ENCODE measurements around the gene RLBP1.

The RLBP1 gene

GRCh38 chr15:89205991-89206585, 15.3 kb downstream of the RLBP1 start:
- no peak for DNase-seq

GRCh38 chr15:89203705-89204273, 17.6 kb downstream of the RLBP1 start:
- DNase-seq = no peak

GRCh38 chr15:89201465-89202005, 19.8 kb downstream of the RLBP1 start:
- DNase-seq = no peak

- no peak for DNase-seq
Measured at GRCh38 chr15:89200182-89200581, 21.2 kb downstream of the RLBP1 start.

GRCh38 chr15:89199746-89200145, 21.6 kb downstream of the RLBP1 start:
- DNase-seq = no peak

- DNase-seq = no peak
Measured at GRCh38 chr15:89198934-89199333, 22.4 kb downstream of the RLBP1 start.

GRCh38 chr15:89198196-89198595, 23.2 kb downstream of the RLBP1 start:
- DNase-seq = no peak

- no peak for DNase-seq
Measured at GRCh38 chr15:89197503-89197971, 23.8 kb downstream of the RLBP1 start.

GRCh38 chr15:89196994-89197393, 24.4 kb downstream of the RLBP1 start:
- DNase-seq = no peak

GRCh38 chr15:89196241-89196640, 25.1 kb downstream of the RLBP1 start:
- no peak for DNase-seq

- DNase-seq = no peak
Measured at GRCh38 chr15:89195836-89196235, 25.5 kb downstream of the RLBP1 start.

- DNase-seq = no peak
Measured at GRCh38 chr15:89194608-89195007, 26.8 kb downstream of the RLBP1 start.

- DNase-seq = no peak
Measured at GRCh38 chr15:89192766-89193165, 28.6 kb downstream of the RLBP1 start.

GRCh38 chr15:89192136-89192535, 29.2 kb downstream of the RLBP1 start:
- no peak for DNase-seq

- DNase-seq = no peak
Measured at GRCh38 chr15:89187986-89188514, 33.3 kb downstream of the RLBP1 start.

GRCh38 chr15:89187301-89187985, 33.9 kb downstream of the RLBP1 start:
- no peak for DNase-seq

- no peak for DNase-seq
Measured at GRCh38 chr15:89186803-89187202, 34.6 kb downstream of the RLBP1 start.

GRCh38 chr15:89184886-89185526, 36.4 kb downstream of the RLBP1 start:
- DNase-seq = no peak

- DNase-seq = no peak
Measured at GRCh38 chr15:89184357-89184756, 37.0 kb downstream of the RLBP1 start.

- no peak for DNase-seq
Measured at GRCh38 chr15:89179966-89180875, 41.2 kb downstream of the RLBP1 start.

GRCh38 chr15:89178307-89178977, 42.9 kb downstream of the RLBP1 start:
- no peak for DNase-seq

Data from NCI-H446 (cell line).